ENCODE data around the gene URB1. TPM values are rescaled to one million over a fixed set of nuclear protein-coding genes. Genes with fewer than 3 reads are reported as not detected.

The URB1 gene
- total and polyA plus RNA-seq, 11 donors = 4.6 to 26.0 (median 11.1) TPM

DNA sequence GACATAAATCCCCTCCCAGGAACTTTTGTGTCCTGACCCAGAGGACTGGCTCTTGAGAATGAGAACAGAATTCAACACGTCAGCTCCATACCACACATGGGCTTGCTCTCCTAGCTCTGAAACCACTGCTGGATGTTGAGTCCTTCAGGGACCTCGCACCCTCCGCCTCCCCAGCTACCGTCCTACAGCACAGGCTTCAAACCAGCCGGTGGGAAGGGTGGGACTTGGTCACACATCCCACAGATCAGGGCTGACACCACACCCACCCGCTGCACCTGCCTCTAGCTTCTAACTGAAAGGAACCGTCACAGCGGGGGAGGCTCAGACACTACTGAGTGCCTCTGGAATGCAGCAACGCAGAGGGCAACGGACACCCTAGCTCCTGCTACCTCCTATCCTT, 70.1 kb downstream of the URB1 start:
- Histone ChIP-seq H3K4me3 (no peak overlapping the region), H3K27ac (no peak overlapping the region), H3K27me3 (no peaks in the 10 kb centered on the region), H3K36me3 (peaks cover 6 to 93% (median 81%) of the 10 kb centered on the region in 9 donors), H3K4me1 (peaks cover 0 to 25% (median 1%) of the 10 kb centered on the region in 12 donors), H3K9me3 (no peaks in the 10 kb centered on the region)
- 90 to 94% (median 92%) methylated on average over 9 to 10 of the region's 10 CpGs for WGBS, 4 donors
- peak in 1 of 4 donors; percentile 35 for ATAC-seq
- DNase-seq = no peak
- TF ChIP-seq, protein P1, sequence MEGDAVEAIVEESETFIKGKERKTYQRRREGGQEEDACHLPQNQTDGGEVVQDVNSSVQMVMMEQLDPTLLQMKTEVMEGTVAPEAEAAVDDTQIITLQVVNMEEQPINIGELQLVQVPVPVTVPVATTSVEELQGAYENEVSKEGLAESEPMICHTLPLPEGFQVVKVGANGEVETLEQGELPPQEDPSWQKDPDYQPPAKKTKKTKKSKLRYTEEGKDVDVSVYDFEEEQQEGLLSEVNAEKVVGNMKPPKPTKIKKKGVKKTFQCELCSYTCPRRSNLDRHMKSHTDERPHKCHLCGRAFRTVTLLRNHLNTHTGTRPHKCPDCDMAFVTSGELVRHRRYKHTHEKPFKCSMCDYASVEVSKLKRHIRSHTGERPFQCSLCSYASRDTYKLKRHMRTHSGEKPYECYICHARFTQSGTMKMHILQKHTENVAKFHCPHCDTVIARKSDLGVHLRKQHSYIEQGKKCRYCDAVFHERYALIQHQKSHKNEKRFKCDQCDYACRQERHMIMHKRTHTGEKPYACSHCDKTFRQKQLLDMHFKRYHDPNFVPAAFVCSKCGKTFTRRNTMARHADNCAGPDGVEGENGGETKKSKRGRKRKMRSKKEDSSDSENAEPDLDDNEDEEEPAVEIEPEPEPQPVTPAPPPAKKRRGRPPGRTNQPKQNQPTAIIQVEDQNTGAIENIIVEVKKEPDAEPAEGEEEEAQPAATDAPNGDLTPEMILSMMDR (IDR thresholded peaks at IDR 0.05) = no peak
- no peak for TF ChIP-seq POLR2A (IDR thresholded peaks at IDR 0.05)
- intact Hi-C loops (cut with DNase I) = no loop called here

DNA sequence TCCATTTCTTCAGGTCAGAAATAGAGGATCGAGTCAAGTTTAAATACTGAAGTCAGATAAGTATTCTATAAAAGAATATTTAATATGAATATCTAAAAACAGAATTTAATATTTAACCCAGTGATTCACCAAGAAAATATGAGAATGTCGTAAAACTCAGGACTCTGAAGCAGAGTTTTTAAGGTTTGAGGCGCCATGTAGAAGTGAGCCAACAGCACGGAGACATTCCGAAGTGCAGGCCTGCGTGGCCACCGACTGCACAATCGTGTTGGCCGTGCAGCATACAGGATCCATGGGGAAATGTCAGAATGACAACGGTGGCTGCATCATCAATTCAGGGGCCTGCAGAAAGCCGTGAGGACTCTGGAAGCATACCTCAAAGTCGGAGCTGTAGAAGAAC, 70.7 kb downstream of the URB1 start:
- H3K36me3 ChIP-seq = peaks cover 8 to 99% (median 86%) of the 10 kb centered on the region in 9 donors
- DNase-seq (no peak), ATAC-seq (no peak)
- H3K27me3 ChIP-seq = no peaks in the 10 kb centered on the region
- no peaks in the 10 kb centered on the region for H3K9me3 ChIP-seq
- no peak overlapping the region for H3K27ac ChIP-seq
- no peak for TF ChIP-seq POLR2A (IDR thresholded peaks at IDR 0.05)
- TF ChIP-seq, protein P1 (IDR thresholded peaks at IDR 0.05) = no peak
- WGBS, 4 donors = 93 to 96% (median 95%) methylated on average over 12 of the region's 12 CpGs
- H3K4me3 ChIP-seq = no peak overlapping the region
- peaks cover 0 to 19% (median 0%) of the 10 kb centered on the region in 12 donors for H3K4me1 ChIP-seq
- intact Hi-C loops (cut with DNase I) = no loop called here

DNA sequence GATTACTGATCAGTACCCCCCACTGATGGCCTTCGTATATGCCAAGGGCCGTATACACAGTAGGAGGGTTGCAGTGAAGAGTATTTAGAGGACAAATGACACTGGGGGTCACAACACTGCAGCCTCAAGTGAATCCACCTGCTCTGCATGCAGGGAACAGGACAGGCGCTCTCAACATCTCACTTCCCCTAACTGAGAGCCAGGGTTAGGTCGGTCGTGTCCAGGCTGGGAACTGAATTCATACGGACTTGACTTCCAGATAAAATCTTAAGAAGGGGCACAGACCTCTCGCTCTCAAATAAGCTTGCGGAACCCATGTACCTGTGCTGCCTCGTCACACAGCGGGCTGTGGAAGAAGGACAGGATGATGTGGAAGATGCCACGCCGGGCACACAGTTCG, 71.3 kb downstream of the URB1 start:
- intact Hi-C loops (cut with DNase I) = no loop called here
- Histone ChIP-seq H3K27ac (no peak overlapping the region), H3K36me3 (peaks cover 8 to 100% (median 93%) of the 10 kb centered on the region in 9 donors), H3K27me3 (no peaks in the 10 kb centered on the region), H3K4me3 (no peak overlapping the region), H3K4me1 (peaks cover 0 to 13% (median 0%) of the 10 kb centered on the region in 12 donors), H3K9me3 (no peaks in the 10 kb centered on the region)
- 95 to 98% (median 97%) methylated on average over 13 of the region's 13 CpGs for WGBS, 4 donors
- ATAC-seq (no peak), DNase-seq (no peak)
- no peak for TF ChIP-seq POLR2A (IDR thresholded peaks at IDR 0.05)
- TF ChIP-seq, protein P1 (IDR thresholded peaks at IDR 0.05) = no peak

DNA sequence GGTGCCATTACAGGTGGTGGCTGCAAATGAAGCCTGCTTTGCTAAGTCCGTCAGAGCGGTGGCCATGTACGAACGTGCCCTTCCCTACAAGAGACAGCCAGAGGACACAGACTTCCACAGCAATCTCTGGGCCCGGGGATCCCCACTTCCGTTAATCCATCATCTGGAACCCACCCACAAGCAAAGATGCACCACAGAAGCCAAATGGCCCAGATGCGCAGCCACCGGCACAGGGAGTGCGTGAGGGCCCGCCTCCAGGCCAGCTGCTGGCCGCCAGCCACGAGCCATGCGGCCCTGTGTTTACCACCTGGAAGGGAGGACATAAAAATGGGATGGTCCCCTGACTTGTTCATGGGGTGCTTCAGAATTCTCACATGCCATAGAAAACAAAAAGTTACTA, 72.1 kb downstream of the URB1 start:
- Histone ChIP-seq H3K36me3 (peaks cover 8 to 100% (median 99%) of the 10 kb centered on the region in 9 donors), H3K27me3 (no peaks in the 10 kb centered on the region), H3K9me3 (no peaks in the 10 kb centered on the region), H3K4me3 (no peak overlapping the region), H3K27ac (peak overlapping the region in 2 of 12 donors; percentile 51 to 52), H3K4me1 (peaks cover 0 to 16% (median 0%) of the 10 kb centered on the region in 12 donors)
- ATAC-seq (no peak), DNase-seq (no peak)
- 87 to 93% (median 89%) methylated on average over 13 of the region's 13 CpGs for WGBS, 4 donors
- intact Hi-C loops (cut with DNase I) = no loop called here
- TF ChIP-seq, protein P1 (IDR thresholded peaks at IDR 0.05) = no peak

Measured in heart left ventricle (tissue), 16 donors.